ENCODE data around the gene SPIB.

The SPIB gene

DNA sequence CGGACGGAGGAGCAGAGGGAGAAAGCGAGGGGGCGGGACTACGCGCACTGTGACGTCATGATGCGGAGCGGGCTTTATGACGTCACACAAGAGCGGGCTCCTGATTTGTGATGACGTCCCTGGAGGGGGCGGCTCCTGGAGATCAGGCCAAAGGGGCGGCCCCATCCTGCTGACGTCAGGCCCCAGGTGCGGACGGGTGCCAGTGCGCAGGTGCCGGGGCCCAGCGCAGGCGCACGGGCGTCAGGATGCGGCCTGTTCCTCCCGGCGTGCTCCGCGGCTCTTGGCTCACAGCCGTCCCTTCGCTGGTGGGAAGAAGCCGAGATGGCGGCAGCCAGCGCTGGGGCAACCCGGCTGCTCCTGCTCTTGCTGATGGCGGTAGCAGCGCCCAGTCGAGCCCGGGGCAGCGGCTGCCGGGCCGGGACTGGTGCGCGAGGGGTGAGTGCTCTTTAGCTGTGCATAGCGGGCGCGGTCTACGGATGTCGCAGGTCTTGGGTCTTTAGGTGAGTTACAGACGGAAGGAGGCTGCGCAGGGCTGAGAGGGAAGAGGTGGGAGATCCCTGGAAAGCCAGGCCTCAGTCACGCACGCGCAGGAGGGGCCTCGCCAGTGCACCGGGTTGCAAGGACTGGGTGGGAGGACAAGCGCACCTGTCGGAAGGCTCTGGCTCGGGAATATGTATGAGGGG is 57.6 kb downstream of the SPIB start, which contains the start of the genes EMC10 and GARIN5A:
TSS of gene EMC10 (plus strand) at position 284 of the 683 bp plus-strand sequence. CDS start at position 322, 38 bp downstream.
TSS of gene GARIN5A (minus strand) at position 625 of the 683 bp plus-strand sequence. CDS start at position 165, 460 bp downstream.
- peaks cover 4% of the 10 kb centered on the region for H3K4me1 ChIP-seq (ENCODE audit: control insufficient read depth, insufficient read depth, low read length)
- H3K27ac ChIP-seq (ENCODE audit: low read depth, low read length) = peak within 1 kb of the TSS; percentile 38
- H3K4me3 ChIP-seq (ENCODE audit: low read length) = peak within 1 kb of the TSS; percentile 74
- peak within 1 kb of the TSS; percentile 47 for H3K9ac ChIP-seq (ENCODE audit: low read length)
- H3K27me3 ChIP-seq (ENCODE audit: control insufficient read depth, insufficient read depth, low read length) = no peaks in the 10 kb centered on the region
- H3K36me3 ChIP-seq (ENCODE audit: control insufficient read depth, insufficient read depth, low read length) = peaks cover 7% of the 10 kb centered on the region

DNA sequence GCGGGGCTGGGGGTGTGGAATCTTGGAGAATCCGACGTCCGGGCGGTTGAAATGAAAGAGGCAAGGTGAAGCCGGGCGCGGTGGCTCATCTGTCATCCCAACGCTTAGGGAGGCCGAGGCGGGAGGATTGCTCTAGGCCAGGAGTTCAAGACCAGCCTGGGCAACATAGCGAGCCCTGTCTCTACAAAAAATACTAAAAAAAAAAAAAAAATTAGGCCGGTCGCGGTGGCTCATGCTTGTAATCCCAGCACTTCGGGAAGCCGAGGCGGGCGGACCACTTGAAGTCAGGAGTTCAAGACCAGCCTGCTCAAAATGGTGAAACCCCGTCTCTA is 58.1 kb downstream of the SPIB start:
- peaks cover 4% of the 10 kb centered on the region for H3K4me1 ChIP-seq (ENCODE audit: control insufficient read depth, insufficient read depth, low read length)
- no peaks in the 10 kb centered on the region for H3K27me3 ChIP-seq (ENCODE audit: control insufficient read depth, insufficient read depth, low read length)
- peak overlapping the region; percentile 38 for H3K27ac ChIP-seq (ENCODE audit: low read depth, low read length)
- no peak overlapping the region for H3K9ac ChIP-seq (ENCODE audit: low read length)
- H3K36me3 ChIP-seq (ENCODE audit: control insufficient read depth, insufficient read depth, low read length) = peaks cover 7% of the 10 kb centered on the region
- peak overlapping the region; percentile 74 for H3K4me3 ChIP-seq (ENCODE audit: low read length)

DNA sequence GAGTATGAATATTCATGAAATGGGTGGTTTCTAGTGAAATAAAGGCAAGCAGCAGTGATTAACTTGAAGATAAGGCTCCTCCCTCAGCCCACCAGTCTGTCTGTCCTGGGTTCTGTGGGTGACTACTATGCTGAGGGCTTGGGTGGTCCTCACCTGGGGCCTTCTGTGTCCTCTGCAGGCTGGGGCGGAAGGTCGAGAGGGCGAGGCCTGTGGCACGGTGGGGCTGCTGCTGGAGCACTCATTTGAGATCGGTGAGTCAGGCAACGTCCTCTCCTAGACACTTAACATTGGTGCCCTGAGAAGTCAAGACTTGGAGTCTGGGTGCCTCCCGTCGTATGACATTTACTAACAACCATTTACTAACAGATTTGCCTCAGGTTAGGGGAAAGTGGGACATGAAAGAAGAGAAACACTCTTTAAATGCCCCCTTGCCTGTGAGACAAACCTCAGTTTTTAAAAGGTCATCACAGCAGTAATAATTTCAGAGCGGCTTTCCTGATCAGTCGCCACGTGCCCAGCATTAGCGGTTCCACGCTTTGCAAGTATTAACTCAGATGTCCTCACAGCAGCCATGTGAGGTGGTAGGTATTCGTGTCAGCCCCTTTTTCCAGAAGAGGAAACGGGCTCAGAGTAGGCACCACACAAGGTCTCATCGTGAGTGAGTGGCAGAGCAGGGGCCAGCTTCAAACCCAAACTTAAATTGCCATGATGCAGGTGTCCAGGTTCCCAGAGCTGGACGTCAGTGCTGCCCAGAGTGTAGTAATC is 59.2 kb downstream of the SPIB start:
- Histone ChIP-seq H3K36me3 (ENCODE audit: control insufficient read depth, insufficient read depth, low read length) (peaks cover 13% of the 10 kb centered on the region), H3K4me1 (ENCODE audit: control insufficient read depth, insufficient read depth, low read length) (peaks cover 4% of the 10 kb centered on the region), H3K27ac (ENCODE audit: low read depth, low read length) (no peak overlapping the region), H3K9ac (ENCODE audit: low read length) (no peak overlapping the region), H3K27me3 (ENCODE audit: control insufficient read depth, insufficient read depth, low read length) (no peaks in the 10 kb centered on the region), H3K4me3 (ENCODE audit: low read length) (peak overlapping the region; percentile 74)

DNA sequence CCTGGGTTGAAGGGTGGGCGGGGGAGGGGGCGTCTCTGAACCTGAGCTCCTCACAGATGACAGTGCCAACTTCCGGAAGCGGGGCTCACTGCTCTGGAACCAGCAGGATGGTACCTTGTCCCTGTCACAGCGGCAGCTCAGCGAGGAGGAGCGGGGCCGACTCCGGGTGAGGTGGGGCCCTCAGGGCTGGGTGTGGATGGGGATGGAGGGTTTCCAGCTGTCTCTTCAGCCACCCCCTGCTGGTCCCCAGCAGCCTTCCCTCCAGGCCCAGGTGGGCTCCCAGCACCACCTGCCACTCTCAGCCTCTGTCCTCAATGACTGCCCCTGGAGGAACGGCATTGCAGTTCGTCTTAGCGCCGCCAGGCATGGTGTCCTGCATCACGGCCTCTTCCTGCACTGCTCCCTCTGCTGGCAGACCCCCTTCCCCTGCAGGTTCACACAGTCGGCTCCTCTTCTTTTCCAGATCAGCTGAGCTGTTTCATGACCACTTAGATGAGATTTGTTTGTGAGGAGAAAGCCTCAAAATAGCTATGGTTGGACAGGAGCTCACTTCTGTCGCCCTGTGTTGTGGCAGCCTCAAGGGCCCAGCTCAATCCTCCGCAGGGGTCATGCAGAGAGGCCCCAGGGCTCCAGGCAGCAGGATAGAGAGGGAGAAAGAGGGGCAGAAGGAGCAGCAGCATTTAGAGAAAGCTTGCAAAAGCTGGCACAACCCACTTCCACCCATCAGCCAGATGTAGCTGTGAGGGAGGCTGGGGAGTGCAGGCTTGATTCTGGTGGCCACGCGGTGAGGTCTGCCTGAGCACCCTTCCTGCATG is 60.4 kb downstream of the SPIB start:
- Histone ChIP-seq H3K9ac (ENCODE audit: low read length) (no peak overlapping the region), H3K27me3 (ENCODE audit: control insufficient read depth, insufficient read depth, low read length) (no peaks in the 10 kb centered on the region), H3K27ac (ENCODE audit: low read depth, low read length) (no peak overlapping the region), H3K4me3 (ENCODE audit: low read length) (no peak overlapping the region), H3K4me1 (ENCODE audit: control insufficient read depth, insufficient read depth, low read length) (peaks cover 4% of the 10 kb centered on the region), H3K36me3 (ENCODE audit: control insufficient read depth, insufficient read depth, low read length) (peaks cover 13% of the 10 kb centered on the region)

DNA sequence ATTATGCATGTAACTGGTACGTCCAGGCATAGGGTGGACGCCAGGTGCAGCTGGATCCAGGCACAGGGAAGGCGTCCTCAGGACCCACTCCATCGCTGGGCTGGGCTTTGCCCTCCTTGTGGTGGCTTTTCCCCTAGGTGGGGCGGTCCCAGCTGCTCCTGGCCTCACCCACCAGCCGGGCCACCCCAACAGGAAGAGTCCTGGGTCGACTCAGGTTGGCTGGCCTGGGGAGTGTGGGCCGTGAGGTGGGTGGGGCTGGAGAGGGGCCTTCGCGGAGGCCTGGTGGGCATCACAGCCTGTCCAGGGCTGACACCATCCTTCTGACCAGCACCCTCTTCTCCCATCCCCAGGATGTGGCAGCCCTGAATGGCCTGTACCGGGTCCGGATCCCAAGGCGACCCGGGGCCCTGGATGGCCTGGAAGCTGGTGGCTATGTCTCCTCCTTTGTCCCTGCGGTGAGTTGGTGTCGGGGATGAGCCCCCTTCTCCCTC is 61.1 kb downstream of the SPIB start:
- Histone ChIP-seq H3K36me3 (ENCODE audit: control insufficient read depth, insufficient read depth, low read length) (peaks cover 13% of the 10 kb centered on the region), H3K27ac (ENCODE audit: low read depth, low read length) (no peak overlapping the region), H3K4me1 (ENCODE audit: control insufficient read depth, insufficient read depth, low read length) (peaks cover 4% of the 10 kb centered on the region), H3K4me3 (ENCODE audit: low read length) (no peak overlapping the region), H3K27me3 (ENCODE audit: control insufficient read depth, insufficient read depth, low read length) (no peaks in the 10 kb centered on the region), H3K9ac (ENCODE audit: low read length) (no peak overlapping the region)

DNA sequence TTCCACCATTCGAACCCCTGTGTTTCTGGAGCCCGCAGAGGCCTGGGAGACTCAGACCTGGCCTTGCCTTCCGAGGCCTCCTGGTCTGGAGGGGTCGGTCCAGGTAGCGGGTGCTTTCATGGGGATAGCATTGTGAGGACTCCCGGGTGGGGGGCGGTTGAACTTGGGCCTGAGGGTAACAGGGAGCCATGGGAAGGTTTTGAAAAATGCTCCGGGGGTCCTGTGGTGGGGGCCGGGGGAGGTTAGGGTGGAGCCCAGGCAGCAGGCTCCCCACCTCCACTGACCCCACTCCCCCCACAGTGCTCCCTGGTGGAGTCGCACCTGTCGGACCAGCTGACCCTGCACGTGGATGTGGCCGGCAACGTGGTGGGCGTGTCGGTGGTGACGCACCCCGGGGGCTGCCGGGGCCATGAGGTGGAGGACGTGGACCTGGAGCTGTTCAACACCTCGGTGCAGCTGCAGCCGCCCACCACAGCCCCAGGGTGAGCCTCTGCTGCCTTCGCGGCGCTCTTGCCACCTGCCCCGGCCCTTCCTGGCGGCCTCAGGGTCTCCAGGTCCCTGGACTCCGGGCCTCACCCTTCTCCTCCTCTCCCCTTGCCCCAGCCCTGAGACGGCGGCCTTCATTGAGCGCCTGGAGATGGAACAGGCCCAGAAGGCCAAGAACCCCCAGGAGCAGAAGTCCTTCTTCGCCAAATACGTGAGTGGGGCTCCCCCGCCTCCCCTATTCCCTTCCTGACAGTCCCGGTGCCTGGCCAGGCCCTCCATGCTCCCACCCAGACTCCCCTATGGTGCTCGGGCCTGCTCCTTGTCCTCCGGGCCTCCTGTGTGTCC is 61.8 kb downstream of the SPIB start:
- Histone ChIP-seq H3K9ac (ENCODE audit: low read length) (no peak overlapping the region), H3K27me3 (ENCODE audit: control insufficient read depth, insufficient read depth, low read length) (no peaks in the 10 kb centered on the region), H3K4me1 (ENCODE audit: control insufficient read depth, insufficient read depth, low read length) (peaks cover 4% of the 10 kb centered on the region), H3K36me3 (ENCODE audit: control insufficient read depth, insufficient read depth, low read length) (peaks cover 16% of the 10 kb centered on the region), H3K4me3 (ENCODE audit: low read length) (no peak overlapping the region), H3K27ac (ENCODE audit: low read depth, low read length) (no peak overlapping the region)

Measured in rectal smooth muscle tissue (tissue), 1 donor.